Stimulated activated CD8-positive, alpha-beta memory T cell treated with anti-CD3 and anti-CD28 coated beads, Interleukin-15, amount 100 ng/mL, for 24 hours (primary cell): ENCODE data around the gene WDR73.
"Not testable (repeated sequence)": the region's sequence is repeated elsewhere in the genome, so short reads cannot be mapped to it uniquely, and the experiment has no call there.

Source experiments
- DNase-seq: peaks from one replicate; pipeline ENCODE4 v3.0.0-alpha.2; 2020; ENCODE audit warnings: low read depth

WDR73 gene

GRCh38 chr15:84657748-84658079 lies 3.6 kb upstream of the WDR73 start:
- no peak for DNase-seq

GRCh38 chr15:84656972-84657371 lies 2.9 kb upstream of the WDR73 start:
- no peak for DNase-seq

GRCh38 chr15:84654689-84655453 lies 788 bp upstream of the WDR73 start:
- DNase-seq = no peak

- no peak for DNase-seq
Observed at GRCh38 chr15:84653584-84653909, 536 bp downstream of the WDR73 start.

GRCh38 chr15:84649706-84650105 lies 4.4 kb downstream of the WDR73 start:
- no peak for DNase-seq

- DNase-seq = no peak
Observed at GRCh38 chr15:84648539-84648938, 5.5 kb downstream of the WDR73 start.

GRCh38 chr15:84647726-84648125 lies 6.4 kb downstream of the WDR73 start:
- DNase-seq = no peak

GRCh38 chr15:84645997-84646396 lies 8.1 kb downstream of the WDR73 start:
- no peak for DNase-seq

- no peak for DNase-seq
Observed at GRCh38 chr15:84645496-84645895, 8.6 kb downstream of the WDR73 start.

- DNase-seq = no peak
Observed at GRCh38 chr15:84643838-84644237, 10.2 kb downstream of the WDR73 start.

- not testable (repeated sequence) for DNase-seq
Observed at GRCh38 chr15:84642640-84643039, 11.4 kb downstream of the WDR73 start.

- DNase-seq = not testable (repeated sequence)
Observed at GRCh38 chr15:84641871-84642270, 12.2 kb downstream of the WDR73 start.

- no peak for DNase-seq
Observed at GRCh38 chr15:84638103-84638502, 16.0 kb downstream of the WDR73 start.

GRCh38 chr15:84634228-84634837 lies 19.8 kb downstream of the WDR73 start:
- no peak for DNase-seq

GRCh38 chr15:84633311-84634227 lies 20.5 kb downstream of the WDR73 start:
- peak; percentile 36 for DNase-seq

GRCh38 chr15:84631706-84632272 lies 22.3 kb downstream of the WDR73 start:
- no peak for DNase-seq

GRCh38 chr15:84629033-84629432 lies 25.1 kb downstream of the WDR73 start:
- DNase-seq = no peak

- no peak for DNase-seq
Observed at GRCh38 chr15:84625123-84625522, 29.0 kb downstream of the WDR73 start.

- DNase-seq = no peak
Observed at GRCh38 chr15:84624359-84624758, 29.7 kb downstream of the WDR73 start.

GRCh38 chr15:84621358-84621979 lies 32.6 kb downstream of the WDR73 start:
- DNase-seq = no peak

GRCh38 chr15:84620626-84621025 lies 33.5 kb downstream of the WDR73 start:
- no peak for DNase-seq

- DNase-seq = no peak
Observed at GRCh38 chr15:84616235-84616634, 37.8 kb downstream of the WDR73 start.
